SU-DHL-6 (cell line): ENCODE results near the gene NSDHL.

Experiments
- CTCF ChIP-seq: fragments of 200-600 bp; sonication (generic); IDR thresholded peaks from one replicate; pipeline ENCODE4 v1.5.1; 2017; ENCODE audit warnings: antibody characterized with exemption, mild to moderate bottlenecking, low read length, moderate library complexity; ENCODE audit not compliant: insufficient read depth, poor library complexity, severe bottlenecking
- EZH2phosphoT487 ChIP-seq: fragments of 200-600 bp; sonication (generic), shearing (Covaris generic); conservative IDR thresholded peaks from 2 replicates; pipeline ENCODE4 v1.6.1; 2018; ENCODE audit warnings: mild to moderate bottlenecking, antibody characterized with exemption, low read length, moderate library complexity, mixed read lengths

GRCh38 chrX:152912641-152913040 lies 81.8 kb downstream of the NSDHL start:
- no peak for TF ChIP-seq CTCF
- TF ChIP-seq EZH2phosphoT487, result no peak
